ENCODE results near the gene HORMAD2. TPM values are rescaled to one million over a fixed set of nuclear protein-coding genes. Genes with fewer than 3 reads are reported as not detected.

HORMAD2 gene
- total RNA-seq, 1 experiment from 2014 or later = not detected

GRCh38 chr22:30114361-30114760 is 34.1 kb downstream of the HORMAD2 start:
- no peak for DNase-seq
- ChIA-PET POLR2A (ENCODE audit: unreplicated experiment) (no interaction called here), CTCF (no interaction called here)
- Histone ChIP-seq H3K9me2 (ENCODE audit: insufficient read depth) (no peaks in the 10 kb centered on the region), H3K27me3 (ENCODE audit: insufficient read depth, low read depth) (no peaks in the 10 kb centered on the region), H4K20me1 (ENCODE audit: insufficient read depth) (no peaks in the 10 kb centered on the region), H3K4me3 (no peak overlapping the region), H3F3A (ENCODE audit: insufficient read depth, low read depth) (peaks cover 44% of the 10 kb centered on the region), H2AFZ (no peak overlapping the region), H3K79me2 (ENCODE audit: low read depth) (no peaks in the 10 kb centered on the region), H3K4me2 (no peak overlapping the region), H3K9me3 (ENCODE audit: insufficient read depth, low read depth) (no peaks in the 10 kb centered on the region), H3K36me3 (ENCODE audit: low read depth) (no peaks in the 10 kb centered on the region), H3K27ac (peak overlapping the region; percentile 82; the same call in 1 of the 2 replicates), H3K4me1 (replicated peaks; ENCODE audit: insufficient read depth) (peaks cover 44% of the 10 kb centered on the region)
- TF ChIP-seq, protein P1, sequence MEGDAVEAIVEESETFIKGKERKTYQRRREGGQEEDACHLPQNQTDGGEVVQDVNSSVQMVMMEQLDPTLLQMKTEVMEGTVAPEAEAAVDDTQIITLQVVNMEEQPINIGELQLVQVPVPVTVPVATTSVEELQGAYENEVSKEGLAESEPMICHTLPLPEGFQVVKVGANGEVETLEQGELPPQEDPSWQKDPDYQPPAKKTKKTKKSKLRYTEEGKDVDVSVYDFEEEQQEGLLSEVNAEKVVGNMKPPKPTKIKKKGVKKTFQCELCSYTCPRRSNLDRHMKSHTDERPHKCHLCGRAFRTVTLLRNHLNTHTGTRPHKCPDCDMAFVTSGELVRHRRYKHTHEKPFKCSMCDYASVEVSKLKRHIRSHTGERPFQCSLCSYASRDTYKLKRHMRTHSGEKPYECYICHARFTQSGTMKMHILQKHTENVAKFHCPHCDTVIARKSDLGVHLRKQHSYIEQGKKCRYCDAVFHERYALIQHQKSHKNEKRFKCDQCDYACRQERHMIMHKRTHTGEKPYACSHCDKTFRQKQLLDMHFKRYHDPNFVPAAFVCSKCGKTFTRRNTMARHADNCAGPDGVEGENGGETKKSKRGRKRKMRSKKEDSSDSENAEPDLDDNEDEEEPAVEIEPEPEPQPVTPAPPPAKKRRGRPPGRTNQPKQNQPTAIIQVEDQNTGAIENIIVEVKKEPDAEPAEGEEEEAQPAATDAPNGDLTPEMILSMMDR (conservative IDR thresholded peaks at IDR 0.05) = no peak
- TF ChIP-seq EZH2 (IDR thresholded peaks at IDR 0.05; ENCODE audit: low read depth) = no peak
- no TSS peak for BruUV-seq (replicated peaks)
- intact Hi-C loops (cut with micrococcal nuclease; ENCODE audit: unreplicated experiment) = no loop called here

- H3K27me3 ChIP-seq (ENCODE audit: insufficient read depth, low read depth) = no peaks in the 10 kb centered on the region
- peak overlapping the region; percentile 82 for H3K27ac ChIP-seq
- H2AFZ ChIP-seq = no peak overlapping the region
- intact Hi-C loops (cut with micrococcal nuclease; ENCODE audit: unreplicated experiment) = no loop called here
- peaks cover 38% of the 10 kb centered on the region for H3F3A ChIP-seq (ENCODE audit: insufficient read depth, low read depth)
- peak overlapping the region; percentile 44 for H3K4me2 ChIP-seq
- no TSS peak for BruUV-seq (replicated peaks)
- no peak for DNase-seq
- H3K79me2 ChIP-seq (ENCODE audit: low read depth) = no peaks in the 10 kb centered on the region
- POLR2A ChIA-PET (ENCODE audit: unreplicated experiment) = interaction anchor here (0.6 to 0.7 kb wide), 2 partner anchors 91 to 203 kb away, joined by 3 to 11 read pairs; no protein-coding TSS in a partner anchor
- no peak for TF ChIP-seq EZH2 (IDR thresholded peaks at IDR 0.05; ENCODE audit: low read depth)
- TF ChIP-seq, protein P1 (conservative IDR thresholded peaks at IDR 0.05) = no peak
- H3K4me3 ChIP-seq = no peak overlapping the region
- H3K9me3 ChIP-seq (ENCODE audit: insufficient read depth, low read depth) = no peaks in the 10 kb centered on the region
- peaks cover 44% of the 10 kb centered on the region for H3K4me1 ChIP-seq (replicated peaks; ENCODE audit: insufficient read depth)
- CTCF ChIA-PET = interaction anchor here (0.7 kb wide), 1 partner anchor 163 kb away, joined by 3 read pairs; no protein-coding TSS in a partner anchor
- H3K36me3 ChIP-seq (ENCODE audit: low read depth) = no peaks in the 10 kb centered on the region
- no peaks in the 10 kb centered on the region for H4K20me1 ChIP-seq (ENCODE audit: insufficient read depth)
- no peaks in the 10 kb centered on the region for H3K9me2 ChIP-seq (ENCODE audit: insufficient read depth)
These were observed 35.4 kb downstream of the HORMAD2 start for GRCh38 chr22:30115705-30116104.

DNA sequence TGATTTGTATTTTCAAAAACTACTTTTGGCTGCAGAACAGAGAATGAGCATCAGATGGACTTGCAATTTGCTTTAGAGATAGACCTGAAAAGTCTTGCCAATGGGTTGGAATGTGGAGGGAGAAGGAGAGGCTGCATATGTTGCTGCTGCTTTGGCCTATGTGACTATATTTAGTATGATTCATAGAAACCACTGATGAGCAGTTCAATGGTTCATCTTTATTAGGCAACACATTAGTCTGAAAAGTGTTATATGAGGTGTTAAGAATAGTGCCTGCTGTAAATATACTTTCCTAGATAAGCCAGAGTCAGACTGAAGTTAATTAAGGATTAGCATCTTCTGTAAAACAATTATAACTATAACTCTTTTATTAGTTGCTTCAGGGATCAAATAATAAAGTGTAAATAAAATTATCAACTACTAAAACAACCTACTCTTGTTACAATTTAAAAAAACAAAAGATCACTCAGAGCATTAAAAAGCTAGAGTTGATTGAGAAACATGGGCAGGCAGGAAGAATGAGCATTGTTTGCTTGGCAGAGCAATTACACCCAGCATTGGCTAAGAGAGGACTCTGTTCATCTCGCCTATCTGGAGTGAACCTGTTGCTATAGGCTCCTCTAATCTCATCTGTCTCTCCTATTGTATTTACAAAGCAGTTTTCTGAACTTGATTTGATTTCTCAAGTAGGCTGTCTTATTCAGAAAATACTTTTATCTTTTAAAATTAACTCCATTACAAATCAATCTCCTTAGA is 36.3 kb downstream of the HORMAD2 start:
- peak in 1 of 2 experiments; percentile 84 for DNase-seq
- H3K4me2 ChIP-seq = peak overlapping the region; percentile 44
- H3K27me3 ChIP-seq (ENCODE audit: insufficient read depth, low read depth) = no peaks in the 10 kb centered on the region
- H3K4me3 ChIP-seq = no peak overlapping the region
- TF ChIP-seq, protein P1 (conservative IDR thresholded peaks at IDR 0.05) = no peak
- TF ChIP-seq EZH2 (IDR thresholded peaks at IDR 0.05; ENCODE audit: low read depth) = no peak
- peak overlapping the region; percentile 82 for H3K27ac ChIP-seq
- intact Hi-C loops (cut with micrococcal nuclease; ENCODE audit: unreplicated experiment) = no loop called here
- peaks cover 38% of the 10 kb centered on the region for H3F3A ChIP-seq (ENCODE audit: insufficient read depth, low read depth)
- H3K79me2 ChIP-seq (ENCODE audit: low read depth) = no peaks in the 10 kb centered on the region
- no peaks in the 10 kb centered on the region for H3K9me2 ChIP-seq (ENCODE audit: insufficient read depth)
- CTCF ChIA-PET = interaction anchor here (0.7 kb wide), 1 partner anchor 162 kb away, joined by 3 read pairs; no protein-coding TSS in a partner anchor
- H3K4me1 ChIP-seq (replicated peaks; ENCODE audit: insufficient read depth) = peaks cover 44% of the 10 kb centered on the region
- H3K36me3 ChIP-seq (ENCODE audit: low read depth) = no peaks in the 10 kb centered on the region
- H3K9me3 ChIP-seq (ENCODE audit: insufficient read depth, low read depth) = no peaks in the 10 kb centered on the region
- no peaks in the 10 kb centered on the region for H4K20me1 ChIP-seq (ENCODE audit: insufficient read depth)
- POLR2A ChIA-PET (ENCODE audit: unreplicated experiment) = interaction anchor here (0.6 kb wide), 3 partner anchors 86 to 94 kb away, joined by 3 to 4 read pairs (median 3); no protein-coding TSS in a partner anchor
- BruUV-seq (replicated peaks) = no TSS peak
- H2AFZ ChIP-seq = no peak overlapping the region
